NCI-H187 (cell line): Measurements from ENCODE around the gene RRM1.

Source experiments
- DNase-seq, 2 experiments: peaks; one replicate each; lab custom pipeline; 2025; lab: John Stamatoyannopoulos, UW

The RRM1 gene

GRCh38 chr11:4187055-4187988 lies 92.7 kb downstream of the RRM1 start:
- peak in 1 of 2 experiments; percentile 53 for DNase-seq
